ENCODE measurements around the gene PDE4B. TPM values are rescaled to one million over a fixed set of nuclear protein-coding genes. Genes with fewer than 3 reads are reported as not detected.

PDE4B gene
- total and polyA plus RNA-seq, 10 of the 15 experiments (the other 5 are each of a cell fraction or from before 2014, with no cell fraction given) = 3.0 to 13.2 (median 5.7) TPM

- TF ChIP-seq, protein P1, sequence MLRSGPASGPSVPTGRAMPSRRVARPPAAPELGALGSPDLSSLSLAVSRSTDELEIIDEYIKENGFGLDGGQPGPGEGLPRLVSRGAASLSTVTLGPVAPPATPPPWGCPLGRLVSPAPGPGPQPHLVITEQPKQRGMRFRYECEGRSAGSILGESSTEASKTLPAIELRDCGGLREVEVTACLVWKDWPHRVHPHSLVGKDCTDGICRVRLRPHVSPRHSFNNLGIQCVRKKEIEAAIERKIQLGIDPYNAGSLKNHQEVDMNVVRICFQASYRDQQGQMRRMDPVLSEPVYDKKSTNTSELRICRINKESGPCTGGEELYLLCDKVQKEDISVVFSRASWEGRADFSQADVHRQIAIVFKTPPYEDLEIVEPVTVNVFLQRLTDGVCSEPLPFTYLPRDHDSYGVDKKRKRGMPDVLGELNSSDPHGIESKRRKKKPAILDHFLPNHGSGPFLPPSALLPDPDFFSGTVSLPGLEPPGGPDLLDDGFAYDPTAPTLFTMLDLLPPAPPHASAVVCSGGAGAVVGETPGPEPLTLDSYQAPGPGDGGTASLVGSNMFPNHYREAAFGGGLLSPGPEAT (IDR thresholded peaks at IDR 0.05; ENCODE audit: low read depth) = no peak; the same call in 1 of the 2 replicates
- TF ChIP-seq FOXM1 (IDR thresholded peaks at IDR 0.05; ENCODE audit: low read depth, low read length) = peak; percentile 33; the same call in 1 of the 2 replicates
- TF ChIP-seq ZSCAN29 (IDR thresholded peaks at IDR 0.05) = no peak
- TF ChIP-seq GABPA (IDR thresholded peaks at IDR 0.05; ENCODE audit: low read depth) = peak; percentile 36; the same call in 1 of the 2 replicates
- TF ChIP-seq RBBP5 (conservative IDR thresholded peaks at IDR 0.05) = peak; percentile 61; the same call in 1 of the 2 replicates
- TF ChIP-seq PAX8 (IDR thresholded peaks at IDR 0.05) = 0 out of 2 replicates have a peak, but pooled peaks have one; percentile 68
- TF ChIP-seq, protein P2, sequence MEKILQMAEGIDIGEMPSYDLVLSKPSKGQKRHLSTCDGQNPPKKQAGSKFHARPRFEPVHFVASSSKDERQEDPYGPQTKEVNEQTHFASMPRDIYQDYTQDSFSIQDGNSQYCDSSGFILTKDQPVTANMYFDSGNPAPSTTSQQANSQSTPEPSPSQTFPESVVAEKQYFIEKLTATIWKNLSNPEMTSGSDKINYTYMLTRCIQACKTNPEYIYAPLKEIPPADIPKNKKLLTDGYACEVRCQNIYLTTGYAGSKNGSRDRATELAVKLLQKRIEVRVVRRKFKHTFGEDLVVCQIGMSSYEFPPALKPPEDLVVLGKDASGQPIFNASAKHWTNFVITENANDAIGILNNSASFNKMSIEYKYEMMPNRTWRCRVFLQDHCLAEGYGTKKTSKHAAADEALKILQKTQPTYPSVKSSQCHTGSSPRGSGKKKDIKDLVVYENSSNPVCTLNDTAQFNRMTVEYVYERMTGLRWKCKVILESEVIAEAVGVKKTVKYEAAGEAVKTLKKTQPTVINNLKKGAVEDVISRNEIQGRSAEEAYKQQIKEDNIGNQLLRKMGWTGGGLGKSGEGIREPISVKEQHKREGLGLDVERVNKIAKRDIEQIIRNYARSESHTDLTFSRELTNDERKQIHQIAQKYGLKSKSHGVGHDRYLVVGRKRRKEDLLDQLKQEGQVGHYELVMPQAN (conservative IDR thresholded peaks at IDR 0.05) = no peak
- peak; percentile 51; the same call in 1 of the 2 replicates for TF ChIP-seq ZNF217 (IDR thresholded peaks at IDR 0.05)
- no peak for TF ChIP-seq SIN3A (IDR thresholded peaks at IDR 0.05; ENCODE audit: low read depth, low read length)
- no peak; the same call in 1 of the 2 replicates for TF ChIP-seq CREM (IDR thresholded peaks at IDR 0.05; ENCODE audit: low read depth)
- TF ChIP-seq MLLT1 (IDR thresholded peaks at IDR 0.05) = peak; percentile 32; the same call in 1 of the 2 replicates
- TF ChIP-seq RUNX3 (IDR thresholded peaks at IDR 0.05; ENCODE audit: low read length) = peak; percentile 58; the same call in 1 of the 2 replicates
- no peak for TF ChIP-seq CTCF (IDR thresholded peaks at IDR 0.05 in 2 of 3, conservative IDR thresholded peaks at IDR 0.05 in 1 of 3; ENCODE audit: control insufficient read depth in 2 of 3, extremely low read depth in 1 of 3, insufficient read depth in 1 of 3, low read depth in 3 of 3, low read length in 3 of 3)
- peak; percentile 94 for TF ChIP-seq JUNB (IDR thresholded peaks at IDR 0.05)
- TF ChIP-seq SMC3 (IDR thresholded peaks at IDR 0.05; ENCODE audit: borderline replicate concordance, low read length) = peak; percentile 6; the same call in 1 of the 2 replicates
- no peak for TF ChIP-seq ZNF24 (IDR thresholded peaks at IDR 0.05)
Observed at GRCh38 chr1:66300972-66301451, 508.3 kb downstream of the PDE4B start (continued).

Measured in GM12878 (cell line).